MM.1S (cell line): Measurements from ENCODE around the gene EBP.

Experiments
- DNase-seq: peaks from one replicate; pipeline ENCODE4 v3.0.0-alpha.2; 2015
- H2AFZ ChIP-seq: fragments of 300-600 bp; sonication (generic); 2 replicates; pipeline ENCODE4 v1.6.0; 2016; ENCODE audit warnings: antibody characterized with exemption, low read length
- H3F3A ChIP-seq: fragments of 300-600 bp; sonication (generic); 2 replicates; pipeline ENCODE4 v1.6.1; 2016; ENCODE audit warnings: mild to moderate bottlenecking, antibody characterized with exemption, low read length, moderate library complexity, mixed read lengths; ENCODE audit not compliant: insufficient read depth
- H3K27ac ChIP-seq: fragments of 300-600 bp; sonication (generic); 2 replicates; pipeline ENCODE4 v1.5.1; 2016; ENCODE audit warnings: mild to moderate bottlenecking, low read length
- H3K27me3 ChIP-seq: fragments of 300-600 bp; sonication (generic); replicated peaks from 2 replicates; pipeline ENCODE4 v1.6.0; 2016; ENCODE audit warnings: low read length; ENCODE audit not compliant: insufficient read depth
- H3K36me3 ChIP-seq: fragments of 300-600 bp; sonication (generic); replicated peaks from 2 replicates; pipeline ENCODE4 v1.6.1; 2016; ENCODE audit warnings: mild to moderate bottlenecking, low read length, mixed read lengths; ENCODE audit not compliant: insufficient read depth
- H3K4me1 ChIP-seq: fragments of 300-600 bp; sonication (generic); 2 replicates; pipeline ENCODE4 v1.6.1; 2016; ENCODE audit warnings: low read length, mixed read lengths
- H3K4me2 ChIP-seq: fragments of 300-600 bp; sonication (generic); 2 replicates; pipeline ENCODE4 v1.6.0; 2016; ENCODE audit warnings: low read depth, low read length
- H3K4me3 ChIP-seq: fragments of 300-600 bp; sonication (generic); 2 replicates; pipeline ENCODE4 v1.5.1; 2016; ENCODE audit warnings: low read length, mixed read lengths
- H3K79me2 ChIP-seq: fragments of 300-600 bp; sonication (generic); 2 replicates; pipeline ENCODE4 v1.6.1; 2016; ENCODE audit warnings: mixed run types, low read length, mixed read lengths
- H3K9ac ChIP-seq: fragments of 300-600 bp; sonication (generic); 2 replicates; pipeline ENCODE4 v1.6.1; 2016; ENCODE audit warnings: low read length, mixed read lengths
- H3K9me2 ChIP-seq: fragments of 300-600 bp; sonication (generic); replicated peaks from 2 replicates; pipeline ENCODE4 v1.6.1; 2016; ENCODE audit warnings: mild to moderate bottlenecking, low read length, mixed read lengths; ENCODE audit not compliant: insufficient read depth
- H3K9me3 ChIP-seq: fragments of 300-600 bp; sonication (generic); replicated peaks from 2 replicates; pipeline ENCODE4 v1.6.1; 2016; ENCODE audit warnings: mild to moderate bottlenecking, low read length, mixed read lengths; ENCODE audit not compliant: insufficient read depth
- H4K20me1 ChIP-seq: fragments of 300-600 bp; sonication (generic); 2 replicates; pipeline ENCODE4 v1.6.1; 2016; ENCODE audit warnings: mild to moderate bottlenecking, low read length, moderate library complexity, mixed read lengths; ENCODE audit not compliant: insufficient read depth
- CTCF ChIP-seq: fragments of 300-600 bp; sonication (generic); IDR thresholded peaks from 2 replicates; pipeline ENCODE4 v1.5.1; 2016; ENCODE audit warnings: antibody characterized with exemption, low read length, mixed read lengths
- EZH2 ChIP-seq: fragments of 300-600 bp; sonication (generic); optimal IDR thresholded peaks from 2 replicates; pipeline ENCODE3; 2017; ENCODE audit warnings: low read depth, mild to moderate bottlenecking, antibody characterized with exemption, low read length, mixed read lengths
- EZH2phosphoT487 ChIP-seq: fragments of 300-600 bp; sonication (generic); IDR thresholded peaks from 2 replicates; pipeline ENCODE4 v1.6.1; 2018; ENCODE audit warnings: antibody characterized with exemption, low read length

The EBP gene

GRCh38 chrX:48493890-48494364 lies 27.7 kb upstream of the EBP start:
- H3K4me2 ChIP-seq, result no peak overlapping the region
- no peak for TF ChIP-seq EZH2phosphoT487
- TF ChIP-seq EZH2, result no peak
- peak; percentile 32 for TF ChIP-seq CTCF
- no peak overlapping the region for H2AFZ ChIP-seq
- H3K4me3 ChIP-seq, result no peak overlapping the region
- H3K9me3 ChIP-seq, result no peaks in the 10 kb centered on the region
- no peaks in the 10 kb centered on the region for H3K27me3 ChIP-seq
- H4K20me1 ChIP-seq, result no peaks in the 10 kb centered on the region
- no peaks in the 10 kb centered on the region for H3K79me2 ChIP-seq
- DNase-seq, result peak; percentile 41
- no peak overlapping the region for H3K27ac ChIP-seq
- no peaks in the 10 kb centered on the region for H3K36me3 ChIP-seq
- H3K9ac ChIP-seq, result no peak overlapping the region
- H3K4me1 ChIP-seq, result no peaks in the 10 kb centered on the region
- no peaks in the 10 kb centered on the region for H3K9me2 ChIP-seq
- no peaks in the 10 kb centered on the region for H3F3A ChIP-seq

GRCh38 chrX:48496660-48497059 lies 24.9 kb upstream of the EBP start:
- H3K4me1 ChIP-seq, result no peaks in the 10 kb centered on the region

GRCh38 chrX:48497871-48498270 lies 23.7 kb upstream of the EBP start:
- no peaks in the 10 kb centered on the region for H4K20me1 ChIP-seq
- H3K27ac ChIP-seq, result no peak overlapping the region

More at GRCh38 chrX:48496660-48497059, 24.9 kb upstream of the EBP start:
- Histone ChIP-seq H3K9me2 (no peaks in the 10 kb centered on the region), H3K79me2 (no peaks in the 10 kb centered on the region), H3K4me2 (no peak overlapping the region), H3K9ac (no peak overlapping the region), H3K27me3 (no peaks in the 10 kb centered on the region), H2AFZ (no peak overlapping the region), H4K20me1 (no peaks in the 10 kb centered on the region), H3K27ac (no peak overlapping the region), H3K9me3 (no peaks in the 10 kb centered on the region), H3K36me3 (no peaks in the 10 kb centered on the region), H3K4me3 (no peak overlapping the region), H3F3A (no peaks in the 10 kb centered on the region)
- no peak for TF ChIP-seq CTCF
- no peak for TF ChIP-seq EZH2phosphoT487
- no peak for TF ChIP-seq EZH2
- DNase-seq, result no peak

More at GRCh38 chrX:48497871-48498270, 23.7 kb upstream of the EBP start:
- Histone ChIP-seq H3K36me3 (no peaks in the 10 kb centered on the region), H3K4me3 (no peak overlapping the region), H3K9me3 (no peaks in the 10 kb centered on the region), H3K9me2 (no peaks in the 10 kb centered on the region), H3F3A (no peaks in the 10 kb centered on the region), H3K4me2 (no peak overlapping the region), H3K79me2 (no peaks in the 10 kb centered on the region), H2AFZ (no peak overlapping the region), H3K27me3 (no peaks in the 10 kb centered on the region), H3K4me1 (no peaks in the 10 kb centered on the region), H3K9ac (no peak overlapping the region)
- TF ChIP-seq CTCF (no peak), EZH2phosphoT487 (no peak), EZH2 (no peak)
- no peak for DNase-seq
